Non-pigmented ciliary epithelial cell (primary cell): ENCODE data around the gene RGS14.
"Not testable (repeated sequence)": the region's sequence is repeated elsewhere in the genome, so short reads cannot be mapped to it uniquely, and the experiment has no call there.

Experiments
- DNase-seq: peaks from one replicate; pipeline ENCODE4 v3.0.0-alpha.2; 2010; ENCODE audit warnings: low read depth

RGS14 gene

DNA sequence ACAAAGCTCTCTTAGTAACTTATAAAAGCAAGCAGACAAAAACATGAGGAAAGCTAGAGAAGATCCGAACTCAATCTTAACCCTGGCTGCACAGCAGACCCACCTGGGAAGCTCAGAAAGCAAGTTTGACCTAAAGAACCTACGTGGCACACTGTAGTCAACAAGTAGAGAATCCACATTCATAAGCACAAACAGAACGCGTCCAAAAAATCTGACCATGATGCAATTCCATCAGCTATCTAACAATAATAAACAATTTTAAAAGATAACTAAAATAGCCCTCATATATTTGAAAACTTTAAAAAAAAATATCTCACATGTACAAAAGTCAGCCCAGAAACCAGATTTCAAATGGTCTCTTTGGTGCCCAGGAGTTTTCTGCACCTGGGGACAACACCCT is 10.9 kb upstream of the RGS14 start:
- DNase-seq: no peak

DNA sequence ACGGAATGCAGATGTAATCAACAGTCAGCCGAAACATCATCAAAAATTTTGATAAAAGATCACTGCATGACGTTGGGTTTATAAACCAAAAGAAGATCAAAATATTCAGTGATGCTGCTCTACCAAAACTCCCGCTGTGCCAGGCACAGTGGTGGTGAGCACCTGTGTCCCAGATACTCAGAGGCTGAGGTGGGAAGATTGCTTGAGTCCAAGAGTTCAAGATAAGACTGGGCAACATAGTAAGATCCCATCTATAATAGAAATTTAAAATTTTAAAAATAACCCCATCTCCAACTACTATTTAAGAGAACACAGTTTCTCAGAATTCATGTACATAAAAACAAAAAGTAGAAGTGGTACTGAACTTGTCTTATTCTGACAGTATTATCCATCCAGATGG is 10.0 kb upstream of the RGS14 start:
- no peak for DNase-seq

DNA sequence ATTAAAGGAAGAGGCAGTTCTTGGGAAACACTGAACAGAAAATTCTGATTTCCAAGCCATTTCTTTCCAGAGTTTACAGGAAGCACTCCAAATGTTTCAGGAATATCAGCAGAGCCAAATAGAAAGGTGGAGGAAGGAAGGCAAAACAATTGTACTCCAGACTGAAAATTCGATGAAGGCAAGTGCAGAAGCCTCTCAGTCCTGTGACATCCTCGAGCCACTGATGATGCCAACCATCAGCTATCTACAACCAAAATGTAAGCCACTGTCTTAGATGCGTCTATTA is 8.4 kb upstream of the RGS14 start:
- DNase-seq: no peak

- no peak for DNase-seq
Observed at GRCh38 chr5:177349762-177350161, 8.0 kb upstream of the RGS14 start.

DNA sequence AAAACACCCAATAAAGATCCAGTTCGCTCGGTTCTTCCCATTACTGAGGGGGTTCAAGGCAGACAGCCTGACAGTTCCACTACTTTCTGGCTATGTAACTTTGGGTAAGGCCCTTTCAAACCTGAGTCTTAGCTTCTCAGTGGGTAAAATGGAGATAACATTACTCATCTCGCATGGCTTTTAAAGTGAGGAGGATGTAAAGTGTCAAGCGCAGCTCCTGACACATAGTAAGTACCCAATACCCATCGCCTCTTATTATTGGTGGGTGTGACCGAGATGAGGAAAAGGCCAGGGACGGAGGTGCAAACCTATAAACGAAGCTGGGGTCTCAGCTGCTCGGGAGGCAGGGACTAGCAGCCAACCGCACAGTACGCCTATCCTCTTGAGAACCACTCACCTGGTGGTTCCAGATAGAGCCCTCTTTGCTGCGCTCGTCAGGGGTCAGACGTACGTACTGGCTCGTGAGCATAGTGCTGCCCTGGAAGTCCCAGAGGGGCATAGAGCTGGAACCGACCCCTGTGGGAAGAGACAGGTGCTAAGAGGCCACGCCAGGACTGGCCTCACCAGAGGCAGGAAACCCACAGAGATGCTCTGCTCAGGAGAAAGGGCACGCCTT is 6.8 kb upstream of the RGS14 start:
- no peak for DNase-seq

DNA sequence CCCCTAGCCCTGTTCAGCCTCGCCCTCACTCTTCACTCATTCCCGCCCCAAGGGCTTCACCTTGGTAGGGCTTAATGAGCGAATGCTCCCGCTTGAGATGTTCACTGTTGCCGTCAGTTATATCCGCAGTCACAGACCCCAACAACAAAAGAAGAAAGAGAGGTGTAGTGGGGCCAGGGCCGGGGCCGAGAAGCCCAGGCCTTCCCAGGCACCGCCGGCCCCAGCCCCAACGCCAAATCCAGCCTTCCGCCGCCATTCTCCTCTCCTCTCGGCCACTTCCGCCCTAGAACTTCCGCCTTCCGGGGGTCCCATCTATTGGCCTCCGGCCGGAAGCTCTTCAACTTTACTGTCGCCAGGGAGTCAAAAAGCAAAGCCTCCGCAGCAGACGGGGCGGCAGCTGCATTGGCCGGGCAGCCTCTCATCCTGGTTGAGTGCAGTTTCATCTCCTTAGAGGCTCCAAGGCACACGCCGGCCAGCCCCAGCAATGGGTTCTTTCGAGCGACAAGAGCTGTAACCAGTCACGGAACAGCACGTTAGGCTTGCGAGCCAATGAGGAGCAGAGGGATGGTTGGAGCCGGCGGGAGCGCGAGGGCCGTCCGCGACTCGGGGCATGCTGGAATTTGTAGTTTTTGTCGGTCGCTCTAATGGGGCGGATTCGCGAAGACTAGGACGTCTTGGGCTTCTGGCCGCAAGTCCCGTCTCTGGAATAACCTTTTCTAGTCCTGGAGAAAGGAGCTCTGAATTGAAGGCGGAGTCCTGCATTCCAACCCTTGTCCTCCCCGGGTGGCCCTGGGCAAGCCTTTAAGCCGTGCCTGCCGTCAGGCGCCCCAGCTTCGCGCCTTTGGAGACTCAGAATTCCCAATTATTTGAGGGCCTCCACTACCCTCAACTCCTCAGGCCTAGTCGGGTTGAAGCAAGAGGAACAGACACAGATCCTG is 6.1 kb upstream of the RGS14 start, which contains the start of gene LMAN2:
Gene LMAN2, minus strand, starts transcription at position 277 of the 938 bp plus-strand sequence. Its CDS starts 21 bp downstream, at position 256.
- peak; percentile 86 for DNase-seq

- DNase-seq: no peak
Observed at GRCh38 chr5:177353093-177353492, 4.6 kb upstream of the RGS14 start.

- no peak for DNase-seq
Observed at GRCh38 chr5:177354256-177354655, 3.5 kb upstream of the RGS14 start.

GRCh38 chr5:177354711-177355110 is 3.0 kb upstream of the RGS14 start:
- no peak for DNase-seq

- DNase-seq: no peak
Observed at GRCh38 chr5:177355162-177355867, 2.4 kb upstream of the RGS14 start.

DNA sequence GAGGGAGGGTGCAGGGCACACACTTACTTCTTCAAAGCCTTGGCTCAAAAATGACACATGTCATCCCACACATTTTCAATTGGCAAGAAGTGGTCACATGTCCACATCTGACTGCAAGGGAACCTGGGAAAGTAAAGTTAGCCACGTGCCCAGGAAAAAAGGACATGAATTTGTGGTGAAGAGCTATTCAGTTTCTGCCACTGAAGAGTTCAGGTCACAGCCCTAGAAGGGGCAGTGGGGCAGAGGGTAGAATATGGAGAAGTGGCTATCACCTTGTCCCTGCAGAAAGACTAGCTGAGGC is 1.9 kb upstream of the RGS14 start:
- DNase-seq: no peak

GRCh38 chr5:177356746-177357145 is 978 bp upstream of the RGS14 start:
- DNase-seq: no peak

DNA sequence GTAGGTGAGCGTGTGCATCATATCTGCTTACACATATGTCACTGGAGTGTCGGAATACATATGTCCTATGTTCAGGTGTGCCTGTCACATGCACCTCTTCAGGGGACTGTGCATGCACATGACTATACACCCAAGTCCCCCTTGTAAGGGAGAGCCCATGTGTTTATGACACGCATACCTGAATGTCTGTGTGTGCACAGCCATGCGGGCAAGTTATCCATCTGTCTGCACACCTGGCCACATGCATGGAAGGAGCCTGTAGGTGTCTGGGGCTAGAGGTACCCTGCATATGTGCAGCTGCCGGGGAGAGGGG is 622 bp upstream of the RGS14 start:
- no peak for DNase-seq

DNA sequence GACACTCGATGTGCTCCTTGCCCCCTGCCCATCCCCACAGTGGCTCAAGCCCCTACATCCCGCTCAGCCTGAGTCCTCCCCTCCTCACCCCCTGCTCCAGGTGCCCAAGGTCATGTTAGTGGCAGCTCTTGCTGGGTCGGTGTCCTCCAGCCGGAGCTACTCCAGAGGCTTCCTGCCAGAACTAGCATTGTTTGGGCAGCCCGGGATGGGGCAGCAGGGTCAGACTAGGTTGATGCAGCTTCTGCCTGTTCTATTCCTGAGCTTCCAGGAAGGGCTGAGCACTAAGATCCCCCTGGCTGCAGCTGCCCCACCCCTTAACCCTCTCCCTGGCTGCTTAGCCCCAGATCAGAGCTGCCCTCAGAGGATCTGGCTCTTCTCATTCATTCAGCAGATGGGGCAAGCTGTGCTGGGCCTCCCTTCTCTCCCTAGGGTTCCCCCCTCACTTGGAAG is 671 bp downstream of the RGS14 start:
- DNase-seq: no peak

- DNase-seq: no peak
Observed at GRCh38 chr5:177359451-177359851, 1.7 kb downstream of the RGS14 start.

DNA sequence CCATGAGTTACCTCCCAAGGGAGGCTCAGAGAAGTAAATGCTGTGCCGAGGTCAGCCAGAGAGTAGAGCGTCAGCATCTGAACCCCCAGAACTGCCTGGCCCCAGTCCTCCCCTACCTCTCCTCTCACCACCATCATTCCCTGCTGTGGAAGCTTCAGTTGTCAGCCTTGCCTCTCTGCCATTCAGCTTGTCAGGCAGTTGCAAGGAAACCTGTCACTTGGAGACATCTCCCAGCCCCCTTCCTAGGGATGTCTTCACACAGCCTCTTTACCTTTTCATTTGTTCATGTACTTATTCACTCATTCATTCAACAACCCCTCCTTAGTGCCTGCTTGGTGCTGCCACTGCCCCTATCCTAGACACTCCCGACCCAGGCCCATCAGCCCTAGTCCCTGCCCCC is 2.1 kb downstream of the RGS14 start:
- DNase-seq: no peak

- not testable (repeated sequence) for DNase-seq
Observed at GRCh38 chr5:177360740-177361139, 3.0 kb downstream of the RGS14 start.

DNA sequence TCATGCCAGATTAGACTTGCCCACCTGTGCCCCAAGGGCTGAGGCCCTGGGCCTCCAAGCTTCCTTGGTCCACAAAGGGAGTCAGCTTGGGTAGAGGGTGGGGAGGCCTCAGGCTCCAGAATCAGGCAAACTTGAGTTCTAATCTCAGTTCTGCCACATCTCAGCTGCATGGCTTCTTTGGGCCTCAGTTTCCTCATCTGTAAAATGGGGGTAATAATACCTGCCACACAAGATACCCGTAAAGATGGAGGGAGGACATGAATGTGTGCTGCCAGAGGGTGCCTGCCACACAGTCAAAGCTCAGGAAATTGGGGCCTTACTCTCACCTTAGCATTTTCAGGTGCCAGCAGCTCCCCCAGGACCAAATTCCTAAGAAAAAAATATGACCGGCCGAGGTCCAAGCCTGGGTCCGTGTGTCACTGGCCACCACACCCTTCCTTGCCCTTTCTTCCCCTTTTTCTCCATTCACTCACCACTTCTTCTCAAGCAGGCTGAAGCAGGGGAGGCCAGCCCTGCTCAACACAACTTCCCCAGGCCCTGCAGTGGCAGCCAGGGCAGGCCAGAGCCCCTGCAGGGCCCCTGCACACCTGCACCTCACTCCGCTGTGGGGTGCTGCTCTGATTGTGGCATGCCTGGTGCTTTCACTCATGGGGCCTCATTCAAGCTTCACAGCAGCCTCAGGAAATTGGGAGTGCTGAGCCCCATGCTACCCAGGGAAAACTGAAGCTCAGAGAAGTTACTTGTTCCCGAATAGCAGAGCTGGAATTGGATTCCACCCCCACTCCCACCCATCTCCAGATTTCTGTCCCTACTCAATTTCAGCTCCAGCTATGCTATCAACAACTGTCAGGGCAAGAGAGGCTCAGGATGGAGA is 3.9 kb downstream of the RGS14 start:
- DNase-seq: no peak

DNA sequence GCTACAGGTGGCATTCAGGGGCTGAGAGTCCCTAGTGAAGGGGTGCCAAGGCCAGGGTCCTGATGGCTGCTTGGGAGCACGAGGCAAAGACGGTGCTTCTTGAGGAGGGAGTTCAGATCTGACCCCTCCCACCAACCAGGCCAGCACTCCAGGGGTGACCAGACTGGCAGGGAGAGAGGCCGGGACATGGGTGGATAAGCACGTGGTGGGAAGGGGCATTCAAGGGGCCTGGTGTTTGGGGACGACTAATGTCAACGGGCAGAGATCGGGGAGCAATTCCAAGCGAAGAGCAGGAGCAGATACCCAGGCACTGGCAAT is 4.5 kb downstream of the RGS14 start:
- no peak for DNase-seq

DNA sequence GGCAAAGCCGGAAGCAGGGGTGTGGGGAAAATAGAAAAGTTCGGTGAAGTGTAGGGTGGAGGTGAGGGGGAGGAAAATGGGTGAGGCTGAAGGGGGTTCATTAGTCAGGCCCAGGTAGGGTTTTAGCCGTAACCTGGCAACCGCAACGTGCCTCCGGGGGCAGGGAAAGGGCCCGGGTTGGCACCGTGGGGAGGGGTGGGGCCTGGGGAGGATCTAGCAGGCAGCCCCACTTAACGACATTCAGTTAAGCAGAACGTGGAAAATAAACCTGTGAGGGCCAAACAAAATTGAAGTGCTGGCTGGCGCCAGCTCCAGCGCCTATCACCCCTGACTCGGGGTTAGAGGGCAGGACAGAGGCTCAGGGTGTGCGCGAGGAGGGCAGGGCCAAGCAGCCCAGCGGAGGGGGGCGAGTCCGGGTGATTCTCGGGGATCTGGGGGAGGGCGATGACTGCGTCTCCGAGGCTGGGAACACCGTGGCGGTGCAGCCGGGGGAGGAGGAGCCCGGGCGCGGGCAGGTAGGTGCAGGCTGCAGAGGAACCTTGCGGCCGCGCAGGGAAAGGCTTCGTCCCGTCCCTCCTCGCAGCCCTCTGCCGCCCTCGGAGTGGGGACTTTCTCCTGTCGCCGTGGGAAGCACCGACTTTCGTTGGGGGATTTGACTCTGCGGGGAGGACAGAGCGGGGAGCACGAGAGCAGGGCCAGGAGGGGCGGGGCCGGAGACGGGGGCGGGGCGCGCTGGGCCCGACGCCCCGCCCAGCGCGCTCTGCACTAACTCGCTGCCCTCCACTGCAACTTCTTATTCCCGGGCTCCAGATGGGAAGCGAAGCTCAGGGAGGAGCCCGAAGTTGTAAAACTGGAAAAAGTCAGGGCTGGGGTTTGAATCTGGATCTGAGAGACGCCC is 5.1 kb downstream of the RGS14 start:
- DNase-seq: no peak

DNA sequence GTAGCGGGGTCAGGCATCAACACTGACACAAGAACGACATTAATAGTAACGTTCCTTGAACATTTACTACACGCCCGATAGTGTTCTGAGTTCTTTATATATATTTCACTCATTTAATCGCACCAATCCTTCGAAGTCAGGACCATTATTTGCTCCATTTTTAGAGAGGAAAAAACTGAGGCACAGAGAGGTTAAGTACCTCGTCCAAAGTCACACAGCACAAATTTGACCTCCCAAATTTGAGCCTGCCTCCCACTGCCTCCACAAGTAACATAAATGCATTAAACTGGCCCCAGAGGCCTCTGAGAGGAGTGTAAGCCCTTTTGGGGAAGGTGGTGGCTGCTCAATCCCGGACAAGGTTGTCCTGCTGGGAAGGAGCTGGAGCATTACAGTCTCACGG is 5.8 kb downstream of the RGS14 start:
- DNase-seq: no peak
